GM18870 (cell line): Measurements from ENCODE around the gene RPAP3.

ENCODE experiments used
- ATAC-seq: cut with Tn5 transposase; IDR thresholded peaks from one replicate; pipeline ENCODE4 v1.9.1; 2021; ENCODE audit warnings: moderate library complexity; ENCODE audit not compliant: unreplicated experiment

RPAP3 gene

DNA sequence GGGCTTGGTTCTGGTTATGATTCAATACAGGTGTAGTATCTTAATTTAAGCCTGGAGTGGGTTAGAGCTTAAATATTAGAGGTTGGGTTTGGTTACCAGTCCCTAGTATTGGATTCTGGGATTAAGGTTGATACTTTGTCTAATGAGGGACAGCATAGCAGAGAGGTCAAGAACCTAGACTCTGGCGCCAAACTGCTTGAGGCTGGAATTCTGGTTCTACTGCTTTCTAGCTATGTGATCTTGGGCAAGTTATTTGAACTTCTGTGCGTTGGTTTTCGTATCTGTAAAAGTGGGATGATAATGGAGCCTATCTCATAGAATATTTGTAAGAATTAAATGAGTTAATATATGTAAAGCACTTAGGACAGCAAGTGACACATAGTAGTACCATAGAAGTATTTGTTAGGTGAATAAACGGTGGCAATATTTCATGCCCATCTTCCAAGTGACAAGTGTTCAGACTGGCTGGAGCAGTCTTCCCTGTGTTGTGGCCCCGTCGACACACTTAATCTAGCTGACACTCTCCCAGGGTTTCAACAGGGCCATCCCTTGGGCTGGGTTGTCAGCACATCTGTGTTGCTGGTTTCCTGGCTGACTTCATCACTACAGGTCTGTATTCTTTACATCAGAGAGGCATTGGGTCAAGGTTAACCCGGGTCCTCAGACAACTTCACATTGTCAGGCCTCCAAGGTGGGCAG lies 16.5 kb upstream of the RPAP3 start:
- no peak for ATAC-seq

DNA sequence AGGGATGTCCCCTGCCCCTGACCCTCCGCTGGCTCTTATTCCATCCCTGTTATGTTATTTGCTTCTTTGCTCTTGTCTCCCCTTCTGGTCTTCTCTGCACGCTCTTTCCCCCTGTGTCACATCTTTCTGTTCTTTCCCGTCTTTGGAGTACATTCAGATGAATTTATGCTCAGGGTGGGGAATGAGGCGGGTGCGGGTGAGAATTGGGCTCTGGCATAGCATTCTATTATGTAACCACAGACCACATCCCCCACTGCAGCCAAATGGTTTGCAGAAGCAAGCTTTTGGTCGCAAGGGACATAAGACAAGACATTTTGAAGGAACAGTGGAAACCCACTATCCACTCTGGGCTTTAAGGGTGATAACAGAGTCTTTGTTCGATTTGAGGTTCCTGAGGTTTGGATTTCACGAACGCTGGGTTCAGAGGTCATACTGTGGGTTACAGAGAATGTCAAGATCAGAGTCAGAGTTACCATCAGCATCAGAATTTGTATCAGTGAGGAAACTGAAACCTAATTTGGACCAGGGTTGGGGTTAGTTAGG lies 15.7 kb upstream of the RPAP3 start:
- no peak for ATAC-seq

DNA sequence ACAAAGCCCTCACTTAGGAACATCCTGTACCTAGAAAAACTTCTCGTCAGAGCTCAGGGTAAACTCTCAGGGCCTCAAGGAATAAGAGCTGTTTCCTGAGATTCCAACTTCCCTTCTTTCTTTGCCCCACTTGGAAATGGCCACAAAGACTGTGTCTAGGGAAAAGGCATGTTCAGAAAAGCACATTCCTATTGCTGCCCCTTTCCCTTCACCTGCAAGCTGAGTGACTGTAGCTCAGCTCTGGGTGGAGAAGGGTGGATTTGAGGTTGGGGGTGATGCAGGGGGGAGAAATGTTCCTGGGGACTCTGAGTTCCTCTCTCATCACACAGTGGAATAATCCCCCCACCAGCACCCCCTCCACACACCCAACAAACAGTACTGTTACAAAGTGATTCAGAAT lies 12.7 kb upstream of the RPAP3 start:
- ATAC-seq = no peak

DNA sequence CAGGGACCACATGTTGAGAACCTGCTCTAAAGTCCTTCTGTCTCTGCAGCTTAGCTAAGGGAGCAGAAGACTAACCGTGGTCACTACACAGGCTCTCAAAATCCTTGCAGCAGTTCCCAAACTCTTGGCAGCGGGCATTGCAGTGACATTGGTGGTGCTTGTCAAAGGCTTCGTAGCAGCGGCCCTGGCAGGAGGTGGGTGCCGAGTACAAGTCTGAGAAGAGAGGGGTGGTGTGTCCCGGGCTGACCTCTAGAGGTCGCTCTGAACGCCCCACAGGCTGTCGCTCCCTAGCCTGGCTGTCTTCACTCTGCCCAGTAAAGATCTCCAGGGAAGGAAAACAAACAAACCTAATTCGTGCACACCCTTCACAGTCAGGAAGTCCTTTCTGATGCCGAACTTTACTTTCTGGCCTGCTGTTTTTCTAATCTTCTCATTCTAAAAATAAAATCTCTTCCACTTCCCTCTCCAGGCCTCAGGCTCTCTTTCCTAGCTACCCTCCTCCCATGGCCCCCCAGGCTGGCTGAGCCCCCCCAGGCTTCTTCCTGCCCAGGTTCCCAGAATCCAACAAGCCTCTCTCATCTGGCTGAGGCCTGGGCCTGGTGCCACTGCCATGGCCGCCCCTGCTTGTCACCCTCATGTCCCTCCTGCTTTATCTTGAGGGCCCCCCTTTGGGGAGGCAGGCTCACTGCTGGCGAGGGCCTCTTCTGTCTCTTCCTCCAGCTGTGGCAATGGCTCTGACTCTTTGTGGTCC lies 11.8 kb upstream of the RPAP3 start:
- no peak for ATAC-seq

DNA sequence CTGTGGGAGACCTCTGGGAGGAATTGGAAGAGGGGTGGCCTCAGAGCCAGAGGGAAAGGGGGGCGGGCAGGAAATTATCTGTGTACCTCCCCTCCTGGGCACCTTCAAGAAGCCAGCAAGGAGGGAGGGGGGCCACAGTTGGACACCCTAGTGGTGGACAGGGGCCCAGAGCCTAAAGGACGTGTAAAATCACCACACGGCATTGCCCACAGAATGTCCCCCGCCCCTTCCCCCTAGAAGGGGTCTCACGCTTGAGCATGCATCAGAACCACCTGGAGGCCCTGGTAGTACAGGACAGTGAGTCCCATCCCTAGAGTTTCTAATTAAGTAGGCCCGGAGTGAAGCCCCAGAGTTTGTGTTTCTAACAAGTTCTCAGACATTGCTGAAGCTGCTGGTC lies 11.2 kb upstream of the RPAP3 start:
- ATAC-seq = no peak

- ATAC-seq = no peak
Measured at GRCh38 chr12:47715877-47716548, 10.2 kb upstream of the RPAP3 start.

GRCh38 chr12:47715393-47715876 lies 9.6 kb upstream of the RPAP3 start:
- no peak for ATAC-seq

DNA sequence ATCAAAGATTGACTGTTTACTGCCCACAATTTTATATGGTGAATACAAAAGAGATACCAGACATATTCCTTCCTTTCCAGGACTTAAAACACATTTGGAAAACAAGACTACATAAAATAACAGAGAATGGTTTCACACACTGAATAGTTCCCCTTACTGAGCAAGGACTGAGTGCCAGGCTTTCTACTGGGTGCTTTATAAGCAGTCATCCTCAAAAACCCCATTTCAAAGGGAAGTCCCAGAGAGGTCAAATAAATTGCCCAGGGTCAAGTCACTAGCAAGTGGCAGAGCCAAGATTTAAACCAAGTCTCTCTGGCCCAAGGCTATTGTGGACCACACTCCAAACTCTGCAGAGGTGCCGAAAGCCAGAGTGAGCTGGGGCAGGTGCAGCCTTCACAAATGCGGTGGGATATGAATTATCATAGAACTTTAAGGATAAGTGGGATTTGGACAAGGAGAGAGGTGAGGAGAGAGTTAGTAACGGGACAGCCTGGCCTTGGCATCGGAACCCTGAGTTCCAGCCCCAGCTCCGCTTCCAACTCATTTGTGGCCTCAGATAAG lies 9.1 kb upstream of the RPAP3 start:
- no peak for ATAC-seq

- no peak for ATAC-seq
Measured at GRCh38 chr12:47712171-47712570, 6.3 kb upstream of the RPAP3 start.

DNA sequence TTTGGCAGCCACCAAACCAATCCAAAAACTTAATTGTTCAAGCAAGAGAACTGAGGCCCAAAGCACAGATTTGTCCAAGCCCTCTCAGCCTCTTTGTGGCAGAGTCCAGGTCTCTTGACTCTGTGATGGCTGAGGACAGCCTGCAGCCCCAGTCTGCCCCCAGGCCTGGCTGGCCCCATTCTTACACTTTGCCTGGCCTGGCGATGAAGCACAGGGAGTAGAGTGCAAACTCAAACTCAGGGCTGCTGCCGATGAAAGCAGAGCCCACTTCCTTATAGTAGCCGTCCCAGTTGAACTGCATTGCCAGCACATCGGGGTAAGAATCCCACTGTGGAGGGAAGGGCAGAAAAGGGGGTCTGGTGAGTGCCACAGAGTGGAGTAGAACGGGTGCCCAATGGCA lies 5.6 kb upstream of the RPAP3 start:
- no peak for ATAC-seq

GRCh38 chr12:47710278-47710677 lies 4.4 kb upstream of the RPAP3 start:
- ATAC-seq = no peak

DNA sequence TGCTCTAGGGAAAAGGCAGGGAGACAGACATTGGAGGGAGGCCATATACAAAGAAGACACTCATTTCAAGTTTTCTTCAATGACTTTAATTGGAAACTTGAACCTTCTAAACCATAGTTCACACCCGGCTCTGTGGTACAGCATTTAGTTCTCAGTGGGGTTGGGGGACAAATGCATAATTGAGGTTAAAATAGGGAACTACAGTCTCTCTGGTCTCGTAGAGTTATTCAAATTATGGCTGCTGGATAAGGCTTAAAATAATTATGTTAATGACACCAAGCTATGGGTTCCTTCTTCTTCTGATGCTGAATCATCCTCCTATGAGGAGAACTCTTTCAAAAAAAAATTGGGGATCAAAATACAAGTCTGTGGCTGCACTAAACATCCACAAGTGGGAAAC lies 3.8 kb upstream of the RPAP3 start:
- no peak for ATAC-seq

DNA sequence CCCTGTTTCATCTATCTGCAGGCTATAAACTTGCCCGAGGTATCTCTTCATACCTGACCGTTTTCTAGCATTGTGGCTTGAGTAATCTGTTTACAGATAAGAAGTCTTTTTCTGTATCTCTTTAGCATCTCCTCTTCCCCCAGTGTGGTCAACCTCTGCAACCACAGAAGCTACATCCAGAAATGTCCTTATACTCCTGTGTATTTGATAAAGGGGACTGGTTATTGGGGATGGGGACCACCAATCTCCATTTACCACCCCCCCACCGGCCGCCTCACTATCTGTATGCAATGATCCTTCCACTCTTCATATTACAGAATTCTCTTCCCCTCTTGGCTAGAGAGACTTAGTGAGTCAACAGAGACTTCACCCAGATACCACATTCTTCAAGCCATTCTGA lies 3.4 kb upstream of the RPAP3 start:
- no peak for ATAC-seq

GRCh38 chr12:47707905-47708543 lies 2.2 kb upstream of the RPAP3 start:
- no peak for ATAC-seq

- ATAC-seq = no peak
Measured at GRCh38 chr12:47707355-47707754, 1.5 kb upstream of the RPAP3 start.

GRCh38 chr12:47705229-47705565 lies 633 bp downstream of the RPAP3 start:
- ATAC-seq = no peak

- ATAC-seq = no peak
Measured at GRCh38 chr12:47704719-47705118, 1.1 kb downstream of the RPAP3 start.

GRCh38 chr12:47700263-47700662 lies 5.6 kb downstream of the RPAP3 start:
- ATAC-seq = no peak

- no peak for ATAC-seq
Measured at GRCh38 chr12:47698631-47699030, 7.2 kb downstream of the RPAP3 start.

- no peak for ATAC-seq
Measured at GRCh38 chr12:47698055-47698454, 7.8 kb downstream of the RPAP3 start.

GRCh38 chr12:47689215-47689614 lies 16.6 kb downstream of the RPAP3 start:
- ATAC-seq = no peak
